ENCODE results near the gene HPCAL1. TPM values are rescaled to one million over a fixed set of nuclear protein-coding genes. Genes with fewer than 3 reads are reported as not detected.
"Not testable (repeated sequence)": the region's sequence is repeated elsewhere in the genome, so short reads cannot be mapped to it uniquely, and the experiment has no call there.

HPCAL1 gene
- total RNA-seq, 1 experiment from 2014 or later: 26.9 TPM

GRCh38 chr2:10454505-10454904 lies 151.8 kb downstream of the HPCAL1 start:
- intact Hi-C loops (cut with micrococcal nuclease; ENCODE audit: unreplicated experiment): loop anchor here (5.0 kb wide), 1 partner anchor 98 kb away; no protein-coding TSS in a partner anchor
- Mint-ChIP-seq H3K4me3 (ENCODE audit: unreplicated experiment) (no peak overlapping the region), H3K36me3 (ENCODE audit: insufficient read depth, unreplicated experiment) (no peaks in the 10 kb centered on the region), H3K27me3 (ENCODE audit: insufficient read depth, unreplicated experiment) (no peaks in the 10 kb centered on the region), H3K27ac (ENCODE audit: unreplicated experiment) (no peak overlapping the region), H3K4me1 (ENCODE audit: low read depth, unreplicated experiment) (peaks cover 21% of the 10 kb centered on the region), H3K9me3 (ENCODE audit: unreplicated experiment) (no peaks in the 10 kb centered on the region)
- Histone ChIP-seq H3K36me3 (ENCODE audit: control insufficient read depth, insufficient read depth, low read length) (no peaks in the 10 kb centered on the region), H3K4me3 (ENCODE audit: low read depth, low read length) (no peak overlapping the region), H3K4me1 (peaks cover 12% of the 10 kb centered on the region), H3K9me3 (no peaks in the 10 kb centered on the region), H3K27me3 (replicated peaks; ENCODE audit: control insufficient read depth, insufficient read depth, low read length) (no peaks in the 10 kb centered on the region)
- CTCF ChIA-PET: no interaction called here
- no peak for TF ChIP-seq CTCF (IDR thresholded peaks at IDR 0.05; ENCODE audit: insufficient read depth in 1 of 2, low read depth in 1 of 2, low read length in 1 of 2, severe bottlenecking in 1 of 2, unreplicated experiment in 1 of 2)
- POLR2A ChIA-PET: no interaction called here
- BruUV-seq (replicated peaks): no TSS peak
- no peak for DNase-seq

GRCh38 chr2:10457195-10457594 lies 154.5 kb downstream of the HPCAL1 start:
- intact Hi-C loops (cut with micrococcal nuclease; ENCODE audit: unreplicated experiment); H3K27ac Mint-ChIP-seq (ENCODE audit: unreplicated experiment); POLR2A ChIA-PET: not testable (repeated sequence)

GRCh38 chr2:10457846-10458598 lies 155.3 kb downstream of the HPCAL1 start:
- Histone ChIP-seq H3K27me3 (replicated peaks; ENCODE audit: control insufficient read depth, insufficient read depth, low read length) (no peaks in the 10 kb centered on the region), H3K4me1 (peaks cover 7% of the 10 kb centered on the region; the same call in 1 of the 2 replicates), H3K4me3 (ENCODE audit: low read depth, low read length) (no peak overlapping the region), H3K36me3 (ENCODE audit: control insufficient read depth, insufficient read depth, low read length) (no peaks in the 10 kb centered on the region), H3K9me3 (no peaks in the 10 kb centered on the region)
- no peak for TF ChIP-seq CTCF (IDR thresholded peaks at IDR 0.05; ENCODE audit: insufficient read depth in 1 of 2, low read depth in 1 of 2, low read length in 1 of 2, severe bottlenecking in 1 of 2, unreplicated experiment in 1 of 2)
- no peaks in the 10 kb centered on the region for H3K9me3 Mint-ChIP-seq (ENCODE audit: unreplicated experiment)
- no TSS peak for BruUV-seq (replicated peaks)
- no peak overlapping the region for H3K4me3 Mint-ChIP-seq (ENCODE audit: unreplicated experiment)
- no peak overlapping the region for H3K27ac Mint-ChIP-seq (ENCODE audit: unreplicated experiment)
- no peak for DNase-seq
- POLR2A ChIA-PET: no interaction called here
- intact Hi-C loops (cut with micrococcal nuclease; ENCODE audit: unreplicated experiment): no loop called here
- peaks cover 11% of the 10 kb centered on the region for H3K4me1 Mint-ChIP-seq (ENCODE audit: low read depth, unreplicated experiment)
- CTCF ChIA-PET: no interaction called here
- no peaks in the 10 kb centered on the region for H3K27me3 Mint-ChIP-seq (ENCODE audit: insufficient read depth, unreplicated experiment)
- H3K36me3 Mint-ChIP-seq (ENCODE audit: insufficient read depth, unreplicated experiment): no peaks in the 10 kb centered on the region

More at GRCh38 chr2:10457195-10457594, 154.5 kb downstream of the HPCAL1 start:
- H3K36me3 ChIP-seq (ENCODE audit: control insufficient read depth, insufficient read depth, low read length); H3K27me3 Mint-ChIP-seq (ENCODE audit: insufficient read depth, unreplicated experiment); H3K9me3 Mint-ChIP-seq (ENCODE audit: unreplicated experiment); CTCF ChIA-PET; H3K27me3 ChIP-seq (replicated peaks; ENCODE audit: control insufficient read depth, insufficient read depth, low read length); H3K4me3 Mint-ChIP-seq (ENCODE audit: unreplicated experiment); H3K36me3 Mint-ChIP-seq (ENCODE audit: insufficient read depth, unreplicated experiment); H3K4me1 ChIP-seq; DNase-seq; H3K4me3 ChIP-seq (ENCODE audit: low read depth, low read length); BruUV-seq (replicated peaks); H3K9me3 ChIP-seq: not testable (repeated sequence)
- H3K4me1 Mint-ChIP-seq (ENCODE audit: low read depth, unreplicated experiment): peaks cover 14% of the 10 kb centered on the region

Data from Caco-2 (cell line).